ENCODE results near the gene PARG.

PARG gene

DNA sequence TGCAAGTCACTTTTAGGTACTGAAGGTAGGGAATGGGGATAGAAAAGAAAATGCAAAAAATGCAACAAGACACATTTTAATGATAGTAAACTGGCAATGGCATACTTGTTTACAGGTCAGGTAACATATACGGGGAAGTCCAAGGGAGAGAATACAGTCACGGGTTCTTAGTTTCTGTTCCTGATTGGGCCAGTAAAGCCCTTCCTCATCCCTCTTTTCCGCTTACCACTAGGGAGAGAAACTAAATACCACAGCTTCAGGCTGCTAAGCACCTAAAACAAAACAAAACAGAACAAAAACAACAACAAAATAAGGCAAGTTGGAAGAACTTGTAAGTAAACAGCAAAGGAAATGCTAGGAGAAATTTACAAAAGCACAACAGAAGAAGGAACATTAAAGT lies 114.5 kb downstream of the PARG start:
- H3K27me3 ChIP-seq (ENCODE audit: insufficient read depth, poor library complexity, severe bottlenecking): no peaks in the 10 kb centered on the region
- TF ChIP-seq POLR2AphosphoS5 (IDR thresholded peaks at IDR 0.05; ENCODE audit: low read depth) (no peak), CTCF (IDR thresholded peaks at IDR 0.05; ENCODE audit: insufficient read depth, low read length) (no peak), SPI1 (IDR thresholded peaks at IDR 0.05; ENCODE audit: borderline replicate concordance, low read depth) (no peak), GABPA (IDR thresholded peaks at IDR 0.05; ENCODE audit: low read depth) (no peak)
- DNase-seq (ENCODE audit: low read depth in 1 of 2, low spot score in 1 of 2): no peak
- H3K4me3 ChIP-seq (replicated peaks; ENCODE audit: insufficient read depth, low read length): no peak overlapping the region
- no peak overlapping the region for H3K27ac ChIP-seq (replicated peaks)

DNA sequence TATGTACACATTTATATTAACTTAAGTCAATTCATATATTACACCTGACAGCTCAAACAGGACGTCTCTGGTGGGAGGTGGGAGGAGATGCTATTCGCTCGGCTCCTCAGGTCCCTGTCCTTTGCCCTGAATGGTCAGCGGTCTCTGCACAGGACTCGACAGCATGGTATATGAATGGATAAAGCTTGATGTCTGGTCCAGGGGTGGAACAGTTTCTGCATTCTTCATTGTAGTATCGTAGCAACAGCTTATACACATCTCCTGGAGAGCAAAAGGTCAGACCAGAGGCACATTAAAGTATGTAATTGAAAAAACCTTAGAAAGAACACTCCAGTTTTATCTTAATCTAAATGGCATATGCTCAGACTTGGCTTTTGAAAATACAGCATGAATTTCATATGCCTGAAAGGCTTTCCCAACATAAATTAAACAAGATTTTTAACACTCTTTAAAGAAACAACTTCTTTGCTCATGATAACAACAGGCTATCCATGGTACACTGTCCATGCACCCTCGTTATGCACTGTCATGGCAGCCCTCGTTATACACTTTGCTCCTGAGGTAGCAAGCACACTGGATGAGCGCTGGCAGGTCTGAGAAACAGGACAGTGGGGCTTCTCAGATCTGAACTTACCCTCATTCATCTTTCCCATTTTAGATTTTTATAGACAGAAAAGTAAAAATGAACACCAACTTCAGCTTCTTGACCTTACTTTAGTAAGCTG lies 122.4 kb downstream of the PARG start:
- Histone ChIP-seq H3K27ac (replicated peaks) (no peak overlapping the region), H3K4me3 (replicated peaks; ENCODE audit: insufficient read depth, low read length) (no peak overlapping the region), H3K27me3 (ENCODE audit: insufficient read depth, poor library complexity, severe bottlenecking) (no peaks in the 10 kb centered on the region)
- DNase-seq (ENCODE audit: low read depth in 1 of 2, low spot score in 1 of 2): no peak
- TF ChIP-seq CTCF (IDR thresholded peaks at IDR 0.05; ENCODE audit: insufficient read depth, low read length): no peak
- no peak for TF ChIP-seq GABPA (IDR thresholded peaks at IDR 0.05; ENCODE audit: low read depth)
- TF ChIP-seq, protein P1, sequence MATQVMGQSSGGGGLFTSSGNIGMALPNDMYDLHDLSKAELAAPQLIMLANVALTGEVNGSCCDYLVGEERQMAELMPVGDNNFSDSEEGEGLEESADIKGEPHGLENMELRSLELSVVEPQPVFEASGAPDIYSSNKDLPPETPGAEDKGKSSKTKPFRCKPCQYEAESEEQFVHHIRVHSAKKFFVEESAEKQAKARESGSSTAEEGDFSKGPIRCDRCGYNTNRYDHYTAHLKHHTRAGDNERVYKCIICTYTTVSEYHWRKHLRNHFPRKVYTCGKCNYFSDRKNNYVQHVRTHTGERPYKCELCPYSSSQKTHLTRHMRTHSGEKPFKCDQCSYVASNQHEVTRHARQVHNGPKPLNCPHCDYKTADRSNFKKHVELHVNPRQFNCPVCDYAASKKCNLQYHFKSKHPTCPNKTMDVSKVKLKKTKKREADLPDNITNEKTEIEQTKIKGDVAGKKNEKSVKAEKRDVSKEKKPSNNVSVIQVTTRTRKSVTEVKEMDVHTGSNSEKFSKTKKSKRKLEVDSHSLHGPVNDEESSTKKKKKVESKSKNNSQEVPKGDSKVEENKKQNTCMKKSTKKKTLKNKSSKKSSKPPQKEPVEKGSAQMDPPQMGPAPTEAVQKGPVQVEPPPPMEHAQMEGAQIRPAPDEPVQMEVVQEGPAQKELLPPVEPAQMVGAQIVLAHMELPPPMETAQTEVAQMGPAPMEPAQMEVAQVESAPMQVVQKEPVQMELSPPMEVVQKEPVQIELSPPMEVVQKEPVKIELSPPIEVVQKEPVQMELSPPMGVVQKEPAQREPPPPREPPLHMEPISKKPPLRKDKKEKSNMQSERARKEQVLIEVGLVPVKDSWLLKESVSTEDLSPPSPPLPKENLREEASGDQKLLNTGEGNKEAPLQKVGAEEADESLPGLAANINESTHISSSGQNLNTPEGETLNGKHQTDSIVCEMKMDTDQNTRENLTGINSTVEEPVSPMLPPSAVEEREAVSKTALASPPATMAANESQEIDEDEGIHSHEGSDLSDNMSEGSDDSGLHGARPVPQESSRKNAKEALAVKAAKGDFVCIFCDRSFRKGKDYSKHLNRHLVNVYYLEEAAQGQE (IDR thresholded peaks at IDR 0.05; ENCODE audit: insufficient replicate concordance, low read depth): no peak
- no peak for TF ChIP-seq SPI1 (IDR thresholded peaks at IDR 0.05; ENCODE audit: borderline replicate concordance, low read depth)
- TF ChIP-seq POLR2AphosphoS5 (IDR thresholded peaks at IDR 0.05; ENCODE audit: low read depth): no peak

DNA sequence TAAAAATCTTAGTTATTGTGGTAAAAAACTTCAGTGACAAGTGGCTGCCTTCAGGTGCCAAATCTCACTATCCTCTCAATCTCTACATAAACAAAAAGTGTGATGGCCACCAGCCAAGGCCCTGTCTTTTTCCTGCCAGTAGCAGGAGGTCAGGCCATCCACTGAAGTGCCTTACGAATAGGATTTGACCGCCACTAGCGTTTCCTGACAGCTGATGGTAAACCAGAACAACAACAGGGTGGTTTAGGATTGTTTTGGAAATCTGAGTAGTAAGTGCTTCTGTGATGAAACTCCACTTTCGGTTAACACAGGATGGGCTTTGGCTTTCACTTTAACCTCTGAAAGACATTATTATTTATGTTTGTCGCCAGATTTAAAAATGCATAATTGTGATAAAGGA lies 124.0 kb downstream of the PARG start:
- H3K27ac ChIP-seq (replicated peaks): no peak overlapping the region
- no peak overlapping the region for H3K4me3 ChIP-seq (replicated peaks; ENCODE audit: insufficient read depth, low read length)
- TF ChIP-seq, protein P1 (IDR thresholded peaks at IDR 0.05; ENCODE audit: insufficient replicate concordance, low read depth): no peak
- TF ChIP-seq GABPA (IDR thresholded peaks at IDR 0.05; ENCODE audit: low read depth): no peak
- TF ChIP-seq POLR2AphosphoS5 (IDR thresholded peaks at IDR 0.05; ENCODE audit: low read depth): no peak
- no peak for TF ChIP-seq CTCF (IDR thresholded peaks at IDR 0.05; ENCODE audit: insufficient read depth, low read length)
- no peak for TF ChIP-seq SPI1 (IDR thresholded peaks at IDR 0.05; ENCODE audit: borderline replicate concordance, low read depth)
- DNase-seq (ENCODE audit: low read depth in 1 of 2, low spot score in 1 of 2): no peak
- no peaks in the 10 kb centered on the region for H3K27me3 ChIP-seq (ENCODE audit: insufficient read depth, poor library complexity, severe bottlenecking)

GRCh38 chr10:49803988-49804387 lies 137.8 kb downstream of the PARG start:
- H3K4me3 ChIP-seq (replicated peaks; ENCODE audit: insufficient read depth, low read length): no peak overlapping the region
- no peak for DNase-seq (ENCODE audit: low read depth in 1 of 2, low spot score in 1 of 2)
- TF ChIP-seq, protein P1 (IDR thresholded peaks at IDR 0.05; ENCODE audit: insufficient replicate concordance, low read depth): no peak
- TF ChIP-seq SPI1 (IDR thresholded peaks at IDR 0.05; ENCODE audit: borderline replicate concordance, low read depth): no peak
- TF ChIP-seq POLR2AphosphoS5 (IDR thresholded peaks at IDR 0.05; ENCODE audit: low read depth): no peak
- TF ChIP-seq GABPA (IDR thresholded peaks at IDR 0.05; ENCODE audit: low read depth): no peak
- TF ChIP-seq CTCF (IDR thresholded peaks at IDR 0.05; ENCODE audit: insufficient read depth, low read length): no peak
- no peak overlapping the region for H3K27ac ChIP-seq (replicated peaks)
- no peaks in the 10 kb centered on the region for H3K27me3 ChIP-seq (ENCODE audit: insufficient read depth, poor library complexity, severe bottlenecking)

Data from HL-60 (cell line).